HuH-7.5 (cell line): ENCODE measurements around the gene DCDC2B.

ENCODE experiments used
- DNase-seq: peaks from one replicate; pipeline ENCODE4 v3.0.0; 2011; ENCODE audit warnings: low spot score

DCDC2B gene

DNA sequence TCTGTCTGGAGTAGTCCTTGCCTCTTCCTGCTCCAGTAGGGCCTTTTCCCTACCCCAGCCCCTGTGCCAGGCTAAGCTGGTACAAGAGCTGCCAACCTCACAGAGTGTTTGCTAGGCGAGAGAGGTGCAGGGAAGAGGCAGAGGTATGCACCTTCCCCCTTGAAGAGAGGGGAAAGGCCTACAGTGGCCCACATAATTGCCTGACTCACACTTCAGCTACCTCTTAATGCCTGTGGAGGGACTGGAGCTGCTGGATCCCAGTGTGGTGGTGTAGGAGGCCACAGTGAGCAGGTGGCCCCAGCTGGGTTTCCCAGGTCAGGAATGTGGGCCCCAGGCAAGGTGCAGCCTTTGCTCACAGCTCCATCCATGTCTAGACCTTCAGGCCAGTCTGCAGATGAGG is 11.8 kb upstream of the DCDC2B start:
- no peak for DNase-seq

DNA sequence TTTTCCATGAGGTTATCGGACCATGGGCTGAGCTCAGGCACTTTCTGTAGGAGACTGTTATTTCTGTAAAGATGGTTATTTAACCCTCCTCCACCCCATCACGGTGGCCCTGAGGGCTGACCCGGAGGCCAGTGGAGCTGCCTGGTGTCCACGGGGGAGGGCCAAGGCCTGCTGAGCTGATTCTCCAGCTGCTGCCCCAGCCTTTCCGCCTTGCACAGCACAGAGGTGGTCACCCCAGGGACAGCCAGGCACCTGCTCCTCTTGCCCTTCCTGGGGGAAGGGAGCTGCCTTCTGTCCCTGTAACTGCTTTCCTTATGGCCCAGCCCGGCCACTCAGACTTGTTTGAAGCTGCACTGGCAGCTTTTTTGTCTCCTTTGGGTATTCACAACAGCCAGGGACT is 11.1 kb upstream of the DCDC2B start:
- DNase-seq, result no peak

DNA sequence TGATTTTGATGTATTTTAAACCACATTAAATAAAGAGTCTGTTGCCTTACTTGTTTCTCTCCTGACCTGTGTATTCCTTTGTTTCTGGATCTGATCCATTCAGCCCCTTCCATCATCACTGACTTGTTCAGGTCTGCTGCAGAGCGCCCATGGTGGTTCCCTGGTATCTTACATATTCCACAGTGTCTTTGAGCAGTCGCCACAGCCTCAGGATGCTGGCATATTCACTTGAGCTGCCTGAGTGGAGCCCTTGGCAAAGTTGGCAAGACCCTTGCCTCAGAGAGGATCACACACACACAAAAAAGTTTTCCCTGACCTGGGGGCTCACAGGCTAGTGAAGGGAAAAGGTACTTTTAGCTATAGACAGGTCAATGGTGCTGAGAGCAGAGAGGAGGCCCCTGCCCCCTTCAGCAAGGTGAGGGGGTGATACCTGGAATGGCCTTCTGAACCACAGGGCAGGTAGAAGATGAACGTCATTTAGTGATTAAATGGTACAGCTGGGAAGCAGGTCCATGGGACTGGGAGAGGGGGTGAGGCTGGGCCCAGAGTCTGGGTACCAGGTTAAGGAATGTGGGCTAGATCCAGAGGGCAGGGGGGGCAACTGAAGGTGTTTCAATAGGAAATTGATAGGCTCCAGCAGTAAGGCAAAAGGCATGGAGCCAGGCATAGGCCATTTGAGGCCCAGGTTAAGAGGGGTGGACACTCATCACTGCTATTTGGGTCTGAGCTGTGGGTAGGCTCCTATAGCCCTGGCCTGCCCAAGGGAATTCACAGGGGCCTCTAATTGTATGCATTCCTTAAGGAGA is 10.4 kb upstream of the DCDC2B start:
- no peak for DNase-seq

DNA sequence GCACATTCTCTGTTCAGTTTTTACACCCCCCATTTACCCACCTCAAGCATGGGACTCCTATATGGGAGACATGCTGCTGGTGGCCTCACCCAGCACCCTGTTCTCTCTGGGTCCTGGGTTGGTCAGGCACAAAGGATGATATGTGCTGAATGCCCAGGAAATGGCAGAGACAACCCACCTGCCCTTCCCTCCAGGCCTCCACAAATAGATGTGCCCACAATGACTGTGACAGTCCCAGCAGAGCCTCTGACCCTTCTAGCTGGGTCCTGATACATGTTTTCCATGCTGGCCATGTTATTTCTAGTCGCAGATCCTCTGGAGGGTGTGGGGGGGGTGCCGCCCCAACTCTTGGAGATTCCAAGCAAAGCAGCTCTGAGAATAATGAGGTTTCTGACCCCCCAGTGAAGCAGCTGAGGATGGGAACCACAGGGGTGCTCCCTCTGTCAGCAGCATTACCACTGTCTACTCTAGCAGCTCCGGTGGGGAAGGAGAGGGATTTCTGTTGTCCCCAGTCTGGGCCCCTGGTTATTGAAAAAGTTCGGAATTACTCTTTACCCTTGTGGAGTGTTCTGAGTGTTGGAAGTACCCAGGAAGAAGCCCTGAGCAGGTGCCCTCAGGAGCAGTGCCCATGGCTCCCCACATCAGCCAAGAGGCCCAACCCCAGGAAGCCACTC is 9.7 kb upstream of the DCDC2B start:
- no peak for DNase-seq

DNA sequence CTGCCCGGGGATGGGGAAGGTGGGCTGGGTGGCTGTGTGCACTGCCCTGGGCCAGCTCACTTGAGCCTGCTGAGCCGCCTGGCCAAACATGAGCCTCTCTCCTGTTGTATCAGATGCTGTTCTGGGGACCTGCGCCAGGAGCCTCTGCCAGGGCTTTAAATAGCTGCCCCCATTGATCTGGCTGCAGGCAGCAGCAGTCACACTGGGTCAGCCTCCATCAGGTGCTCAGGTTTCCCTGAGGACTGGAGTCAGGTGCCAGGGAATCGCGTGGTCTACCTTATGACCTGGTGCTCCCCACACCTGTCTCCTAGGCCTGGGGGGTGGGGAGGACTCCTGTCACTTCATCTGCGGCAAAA is 9.2 kb upstream of the DCDC2B start:
- no peak for DNase-seq

DNA sequence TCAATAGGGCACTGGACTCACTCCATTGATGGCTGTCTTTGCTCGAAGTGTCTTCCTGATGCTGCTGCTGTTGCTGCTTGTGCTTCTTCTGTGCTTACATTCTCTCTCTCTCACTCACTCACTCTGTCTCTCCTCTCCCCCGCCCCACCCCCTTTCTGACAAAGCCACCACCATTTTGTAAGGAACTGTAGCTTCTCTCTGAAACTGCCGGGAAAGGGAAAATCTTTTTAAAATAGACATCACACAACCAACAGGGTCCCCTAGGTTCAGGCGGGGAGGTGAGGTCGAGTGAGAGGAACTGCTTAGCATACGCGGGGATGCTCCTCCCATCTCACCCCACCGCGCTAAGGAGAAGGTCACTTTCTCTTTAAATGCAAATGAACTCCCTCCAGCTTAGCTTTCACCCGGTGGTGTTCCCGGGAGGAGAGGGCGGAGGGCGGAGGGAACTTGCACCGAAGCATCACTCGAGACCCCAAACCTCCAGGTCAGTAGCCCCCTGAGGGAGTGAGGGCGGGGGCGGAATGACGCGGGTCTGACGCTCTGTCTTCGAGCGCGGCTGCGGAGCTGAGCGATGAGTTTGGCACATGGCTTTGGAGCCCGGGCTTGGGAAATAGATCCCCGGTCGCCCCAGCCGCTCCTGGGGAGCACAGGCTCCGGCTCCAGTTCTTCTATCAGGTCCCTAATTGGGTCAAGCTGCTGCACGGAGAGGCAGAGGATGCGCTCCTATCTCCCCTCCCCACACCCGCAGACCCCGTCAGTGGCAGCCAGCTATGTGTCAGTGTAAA is 8.5 kb upstream of the DCDC2B start, which contains the start of gene CCDC28B:
TSS of gene CCDC28B (plus strand) at position 370 of the 785 bp plus-strand sequence. CDS start 1,341 bp downstream, outside the sequence.
- peak; percentile 75 for DNase-seq

DNA sequence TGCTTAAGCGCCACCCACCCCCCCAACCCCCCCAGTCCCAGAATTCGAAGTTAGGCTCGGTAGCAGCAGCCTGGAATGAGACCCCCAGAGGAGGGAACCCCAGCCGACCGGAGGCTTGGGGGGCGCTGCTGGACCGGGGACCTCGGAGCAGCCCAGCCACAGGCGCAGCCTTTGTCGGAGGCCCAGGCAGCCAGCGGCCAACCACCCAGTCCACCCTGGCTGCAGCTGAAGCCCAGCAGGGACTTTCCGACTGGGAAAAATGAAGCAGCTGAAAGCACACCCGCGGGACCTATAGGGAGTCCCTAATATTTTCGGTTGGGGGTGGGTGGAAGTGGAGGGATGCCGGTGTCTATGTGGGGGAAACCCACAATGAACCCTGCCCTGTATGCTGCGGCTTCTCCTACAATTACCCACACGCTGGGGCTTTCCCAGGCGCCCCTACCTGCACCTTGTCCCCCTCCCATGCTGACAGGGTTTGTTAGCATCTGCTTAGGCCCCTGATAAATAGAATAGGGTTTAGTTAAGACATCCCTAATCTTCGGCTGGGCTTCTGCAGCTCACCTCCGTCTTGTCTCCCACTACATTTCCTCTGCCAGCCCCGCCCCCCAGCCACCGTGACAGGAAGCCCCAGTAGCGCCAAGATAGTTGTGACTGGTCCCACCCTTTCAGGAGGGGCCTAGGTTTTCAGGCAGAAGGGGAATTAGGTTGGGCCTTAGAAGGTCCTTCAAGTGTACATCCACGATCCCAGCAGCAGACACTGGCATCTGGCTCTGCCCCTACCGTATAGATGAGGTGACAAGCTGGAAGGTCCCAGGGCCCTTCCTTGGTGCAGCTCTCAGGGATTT is 7.7 kb upstream of the DCDC2B start:
- no peak for DNase-seq

DNA sequence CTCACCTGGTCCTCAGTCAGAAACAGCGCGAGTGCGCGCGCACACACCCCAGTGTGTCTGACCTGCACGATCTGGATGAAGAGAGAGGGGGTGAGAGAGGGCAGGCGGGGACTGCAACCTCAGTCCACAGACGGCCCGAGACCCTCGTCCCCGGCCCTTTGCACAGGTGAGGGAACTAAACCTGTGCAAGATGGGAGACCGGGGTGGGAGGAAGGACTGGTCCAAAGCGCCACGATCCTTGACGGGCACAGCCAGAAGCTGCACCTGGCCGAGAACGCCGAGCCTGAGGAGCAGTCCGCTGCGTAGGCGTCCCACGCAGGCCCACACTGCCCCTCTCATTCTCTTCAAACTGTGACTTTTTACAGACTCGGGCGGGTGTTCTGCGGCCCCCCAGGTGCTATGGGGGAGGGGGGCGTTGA is 3.9 kb upstream of the DCDC2B start:
- DNase-seq, result no peak

DNA sequence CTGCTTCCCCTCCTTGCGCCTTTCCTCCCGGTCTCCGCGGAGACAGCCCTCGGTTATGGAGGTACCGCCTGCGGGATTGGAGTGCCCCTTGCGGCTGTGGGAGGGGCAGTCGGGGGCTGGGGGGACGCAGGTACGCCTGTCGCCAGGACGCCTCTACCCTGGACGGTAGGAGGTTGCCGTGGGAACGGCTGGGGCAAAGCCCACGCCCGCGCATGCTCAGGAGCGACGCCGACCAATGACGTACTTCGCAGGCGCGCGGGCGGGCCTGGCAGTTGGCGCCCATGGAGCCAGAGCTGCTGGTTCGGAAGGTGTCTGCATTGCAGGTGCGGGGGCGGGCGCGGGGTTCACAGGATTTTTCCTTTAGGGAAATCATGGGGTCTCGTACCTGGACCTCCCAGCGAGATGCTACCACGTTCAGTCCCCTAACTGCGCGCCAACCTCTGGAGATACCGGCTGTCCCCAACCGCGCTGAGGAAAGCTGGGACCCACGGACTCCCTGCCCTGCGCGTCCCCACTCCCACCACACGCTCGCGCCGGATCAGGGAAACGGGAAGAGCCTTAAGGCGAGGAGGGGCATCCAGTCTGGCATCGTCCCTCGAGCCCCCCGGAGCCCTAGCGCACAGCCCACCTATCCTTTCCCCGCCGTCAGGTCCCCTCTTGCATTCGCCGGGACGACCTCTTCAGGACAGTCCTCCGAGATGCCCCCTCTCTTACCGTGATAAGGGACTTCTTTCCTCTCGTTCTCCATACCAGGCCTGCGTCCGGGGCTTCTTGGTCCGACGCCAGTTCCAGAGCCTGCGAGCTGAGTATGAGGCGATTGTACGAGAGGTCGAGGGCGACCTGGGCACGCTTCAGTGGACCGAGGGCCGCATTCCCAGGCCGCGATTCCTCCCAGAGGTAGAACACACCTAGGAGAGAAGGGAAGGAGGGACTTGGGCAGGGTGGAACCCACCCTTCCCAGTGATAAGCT is 3.2 kb upstream of the DCDC2B start, which contains the start of gene IQCC:
TSS of gene IQCC (plus strand) at position 271 of the 970 bp plus-strand sequence. CDS start at position 282, 11 bp downstream.
- peak; percentile 78 for DNase-seq

DNA sequence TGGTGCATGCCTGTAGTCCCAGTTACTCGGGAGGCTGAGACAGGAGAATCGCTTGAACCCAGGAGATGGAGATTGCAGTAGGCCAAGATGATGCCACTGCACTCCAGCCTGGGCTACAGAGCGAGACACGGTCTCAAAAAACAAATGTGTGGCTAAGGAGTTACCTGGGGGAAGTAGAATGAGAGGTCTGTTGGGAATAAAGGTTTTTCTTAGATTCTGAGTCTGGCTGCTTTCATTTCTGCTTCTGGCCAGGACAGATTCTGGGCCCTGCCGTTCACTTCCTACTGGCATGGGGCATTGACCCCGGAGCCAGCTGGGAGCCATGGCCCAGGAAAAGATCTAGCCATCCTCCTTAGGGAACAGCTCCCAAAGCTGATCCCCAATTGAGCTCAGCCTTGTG is 420 bp upstream of the DCDC2B start:
- no peak for DNase-seq

DNA sequence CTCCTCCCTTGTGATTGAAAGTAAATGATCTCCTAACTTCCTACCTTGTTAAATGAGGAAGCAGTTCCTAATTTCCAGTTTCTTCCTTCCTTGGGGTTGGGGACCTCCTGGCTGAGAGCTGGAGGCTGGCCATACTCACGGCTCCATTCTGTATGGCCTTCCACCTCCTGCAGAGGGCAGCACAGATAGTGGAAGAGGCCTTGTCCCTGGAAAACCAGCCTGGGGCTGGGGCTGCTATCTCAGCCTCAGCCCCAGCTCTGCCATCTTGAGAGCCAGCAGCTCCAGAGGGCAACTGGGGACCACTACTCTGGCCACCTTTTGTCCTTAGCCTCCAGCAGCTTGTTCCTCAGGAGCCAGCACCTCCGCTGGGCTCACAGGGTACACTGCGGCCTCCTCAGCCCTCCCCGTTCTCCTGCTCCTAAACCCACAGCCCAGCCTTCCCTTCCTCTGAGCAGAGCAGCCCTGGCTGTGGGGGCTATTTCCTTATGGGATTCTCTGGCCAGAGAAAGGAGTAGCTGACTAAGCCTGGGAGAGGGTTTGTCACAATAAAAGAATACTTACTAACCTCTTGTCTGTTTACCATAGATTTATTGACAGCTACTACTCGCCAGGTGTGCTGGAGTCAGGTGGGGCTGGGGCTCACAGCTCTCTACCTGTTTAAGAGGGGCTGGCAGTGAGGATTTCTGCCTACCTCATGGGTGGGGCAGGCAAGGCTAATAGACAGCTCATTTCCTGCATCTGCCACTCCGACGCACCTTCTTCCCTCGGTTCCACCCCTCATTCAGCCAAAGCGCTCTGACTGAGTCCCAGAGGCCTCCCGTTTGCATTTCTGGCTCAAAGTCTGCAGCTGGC is 7.0 kb downstream of the DCDC2B start:
- DNase-seq, result peak; percentile 76

DNA sequence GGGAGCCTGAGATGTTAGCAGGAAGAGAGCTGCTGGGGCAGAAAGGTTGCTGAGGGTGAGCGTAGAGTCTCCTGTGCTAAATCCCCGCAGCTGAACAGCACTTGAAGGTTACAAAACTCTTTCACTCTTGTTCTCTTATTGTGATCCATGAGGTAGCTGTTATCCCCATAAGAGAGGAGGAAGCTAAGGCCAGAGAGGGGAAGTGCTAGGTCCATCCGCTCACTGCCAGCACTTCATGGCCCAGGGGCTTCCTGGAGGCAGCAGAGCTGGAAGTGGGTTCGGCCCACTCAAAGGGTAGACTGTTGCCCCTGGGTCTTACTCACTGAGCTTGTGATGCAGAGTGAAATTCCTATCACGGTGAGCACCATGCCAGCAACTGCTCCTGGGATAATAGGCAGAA is 7.7 kb downstream of the DCDC2B start:
- no peak for DNase-seq

DNA sequence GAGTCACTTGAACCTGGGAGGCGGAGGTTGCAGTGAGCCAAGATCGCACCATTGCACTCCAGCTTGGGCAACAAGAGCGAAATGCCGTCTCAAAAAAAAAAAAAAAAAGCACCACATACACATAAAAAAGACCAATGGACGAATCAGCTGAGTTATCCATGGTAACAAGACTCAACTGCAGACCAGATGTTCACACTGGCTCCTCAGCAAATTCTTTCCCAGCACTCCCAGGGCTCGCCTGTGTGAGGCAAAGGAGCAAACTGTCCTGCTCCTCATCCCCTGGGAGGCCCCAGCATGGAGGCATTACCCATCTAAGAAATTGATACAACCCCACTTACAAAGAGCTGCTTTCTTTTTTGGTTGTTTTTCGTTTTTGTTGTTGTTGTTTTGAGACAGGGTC is 10.1 kb downstream of the DCDC2B start:
- no peak for DNase-seq

DNA sequence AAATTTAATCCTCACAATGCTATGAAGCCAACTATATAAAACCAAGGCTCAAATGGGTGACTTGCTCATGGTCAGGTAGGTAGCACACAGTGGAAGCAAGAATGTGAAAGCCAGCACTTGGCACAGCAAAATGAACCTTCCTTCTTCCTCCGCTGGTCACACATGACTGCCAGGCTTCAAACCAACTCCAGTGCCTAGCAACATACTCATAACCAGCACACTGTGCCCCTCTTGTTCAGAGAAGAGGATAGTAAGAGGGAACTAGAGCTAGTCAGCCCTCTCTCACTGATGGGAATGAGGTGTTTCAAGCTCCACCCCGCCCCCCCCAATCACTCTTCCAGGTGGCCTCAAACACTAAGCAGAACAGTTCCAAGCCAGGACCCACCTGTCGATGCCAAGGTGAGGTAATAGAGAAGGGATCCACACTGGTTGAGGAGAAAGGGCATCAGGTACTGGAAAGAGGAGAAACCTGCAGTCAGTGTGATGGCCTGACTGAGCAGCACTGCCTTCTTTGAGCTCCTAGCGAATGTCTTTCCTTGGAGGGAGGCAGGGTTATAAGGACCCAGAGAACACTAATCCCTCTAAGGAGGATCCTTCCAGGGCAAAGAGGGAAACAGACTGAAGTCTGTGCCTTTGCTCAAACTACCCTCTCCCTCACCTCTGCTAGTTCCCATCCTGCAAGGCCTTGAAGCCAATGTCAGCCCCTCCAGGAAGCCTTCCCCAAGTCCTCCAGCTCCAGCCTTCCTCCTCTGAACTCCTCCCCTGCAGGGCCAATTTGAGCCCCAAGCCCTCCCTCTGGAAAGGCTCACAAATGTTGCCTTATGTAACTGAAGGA is 12.1 kb downstream of the DCDC2B start:
- no peak for DNase-seq

DNA sequence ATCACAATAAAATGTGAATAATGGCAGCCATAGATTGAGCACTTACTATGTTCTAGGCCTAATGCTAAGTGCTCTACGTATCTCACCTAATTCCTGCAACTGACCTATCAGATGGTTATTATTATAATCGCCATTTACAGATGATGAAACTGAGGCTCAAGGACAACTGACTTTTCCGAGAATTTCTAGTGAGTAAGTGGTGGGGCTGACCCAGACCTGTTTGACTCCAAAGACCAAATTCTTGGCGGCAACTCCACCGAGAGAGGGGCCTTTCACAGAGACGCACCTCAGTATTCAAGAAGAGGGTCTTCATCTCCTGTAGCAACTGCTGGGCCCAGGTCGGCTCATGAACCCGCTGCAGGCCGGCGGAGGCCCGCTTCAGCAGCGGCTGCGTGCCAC is 12.7 kb downstream of the DCDC2B start:
- no peak for DNase-seq

DNA sequence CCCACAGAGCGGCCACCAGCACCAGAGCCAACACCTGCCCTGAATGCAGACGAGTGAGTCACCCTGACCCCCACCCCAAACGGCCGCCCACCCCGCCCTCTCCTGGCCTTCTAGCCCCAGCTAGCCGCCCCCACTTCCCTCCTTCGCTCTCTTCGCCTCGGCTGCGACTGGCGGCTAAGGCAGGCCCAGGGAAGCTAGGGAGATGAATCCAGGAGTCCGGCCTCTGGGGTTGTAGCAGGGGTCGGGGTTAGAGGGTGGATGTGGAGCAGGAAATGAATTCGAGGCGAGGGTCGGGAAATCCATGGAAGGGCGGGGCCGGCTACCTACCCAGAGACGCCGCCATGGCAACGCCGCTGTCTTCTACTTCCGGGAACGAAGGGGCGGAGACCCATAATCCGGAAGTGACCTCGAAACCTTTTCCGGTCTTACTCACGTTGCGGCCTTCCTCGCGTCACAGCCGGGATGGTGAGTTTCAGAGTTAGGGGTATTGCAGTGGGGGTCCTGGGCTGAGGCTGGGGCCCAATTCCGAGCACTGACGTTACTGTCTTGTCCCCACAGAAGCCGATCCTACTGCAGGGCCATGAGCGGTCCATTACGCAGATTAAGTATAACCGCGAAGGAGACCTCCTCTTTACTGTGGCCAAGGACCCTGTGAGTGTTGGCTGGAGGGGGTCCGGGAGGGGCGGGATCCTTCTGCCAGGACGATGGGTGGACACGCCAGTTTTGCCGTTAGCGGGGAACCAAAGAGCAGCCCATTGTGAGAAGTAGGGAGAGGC is 13.3 kb downstream of the DCDC2B start, which contains the start of the genes EIF3I and TMEM234:
TSS of gene EIF3I (plus strand) at position 428 of the 776 bp plus-strand sequence. CDS start at position 463, 35 bp downstream.
TSS of gene TMEM234 (minus strand) at position 374 of the 776 bp plus-strand sequence. CDS start at position 343, 31 bp downstream.
- DNase-seq, result peak; percentile 85

DNA sequence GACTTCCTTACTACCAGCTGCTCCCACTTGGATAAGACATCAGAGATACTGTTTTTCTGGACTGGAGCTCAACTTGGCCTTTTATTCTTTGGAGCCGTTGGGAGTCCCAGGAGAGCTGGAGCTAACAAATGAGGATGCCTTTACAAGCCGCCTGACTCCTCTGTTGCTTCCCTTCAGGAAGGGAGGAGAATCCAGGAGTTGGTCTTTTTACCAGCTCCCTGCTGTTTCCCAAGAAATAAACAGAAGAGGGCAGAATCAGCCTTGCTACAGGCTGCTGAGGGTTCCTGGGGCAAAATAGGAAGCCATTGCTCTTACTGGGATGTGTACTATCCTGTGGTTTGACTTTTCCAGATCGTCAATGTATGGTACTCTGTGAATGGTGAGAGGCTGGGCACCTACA is 14.8 kb downstream of the DCDC2B start:
- DNase-seq, result no peak

DNA sequence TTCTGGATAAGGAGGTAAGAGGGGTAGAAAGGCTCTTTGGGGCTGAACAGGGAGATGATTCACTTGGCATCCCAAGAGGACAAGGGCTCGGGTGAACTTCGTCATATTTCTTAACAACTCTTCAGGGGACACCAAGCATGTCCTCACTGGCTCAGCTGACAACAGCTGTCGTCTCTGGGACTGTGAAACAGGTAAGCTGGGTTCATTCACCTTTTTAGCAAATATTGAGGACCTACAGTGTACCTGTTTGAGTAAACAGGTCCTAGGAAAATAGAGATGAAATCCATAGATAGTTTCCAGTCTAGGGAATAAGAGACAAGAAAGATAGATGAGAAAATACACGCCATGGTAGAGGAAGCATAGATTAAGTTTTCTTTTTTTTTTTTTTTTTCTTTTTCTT is 15.4 kb downstream of the DCDC2B start:
- DNase-seq, result no peak
